ENCODE data around the gene ARID3A.

ARID3A gene

DNA sequence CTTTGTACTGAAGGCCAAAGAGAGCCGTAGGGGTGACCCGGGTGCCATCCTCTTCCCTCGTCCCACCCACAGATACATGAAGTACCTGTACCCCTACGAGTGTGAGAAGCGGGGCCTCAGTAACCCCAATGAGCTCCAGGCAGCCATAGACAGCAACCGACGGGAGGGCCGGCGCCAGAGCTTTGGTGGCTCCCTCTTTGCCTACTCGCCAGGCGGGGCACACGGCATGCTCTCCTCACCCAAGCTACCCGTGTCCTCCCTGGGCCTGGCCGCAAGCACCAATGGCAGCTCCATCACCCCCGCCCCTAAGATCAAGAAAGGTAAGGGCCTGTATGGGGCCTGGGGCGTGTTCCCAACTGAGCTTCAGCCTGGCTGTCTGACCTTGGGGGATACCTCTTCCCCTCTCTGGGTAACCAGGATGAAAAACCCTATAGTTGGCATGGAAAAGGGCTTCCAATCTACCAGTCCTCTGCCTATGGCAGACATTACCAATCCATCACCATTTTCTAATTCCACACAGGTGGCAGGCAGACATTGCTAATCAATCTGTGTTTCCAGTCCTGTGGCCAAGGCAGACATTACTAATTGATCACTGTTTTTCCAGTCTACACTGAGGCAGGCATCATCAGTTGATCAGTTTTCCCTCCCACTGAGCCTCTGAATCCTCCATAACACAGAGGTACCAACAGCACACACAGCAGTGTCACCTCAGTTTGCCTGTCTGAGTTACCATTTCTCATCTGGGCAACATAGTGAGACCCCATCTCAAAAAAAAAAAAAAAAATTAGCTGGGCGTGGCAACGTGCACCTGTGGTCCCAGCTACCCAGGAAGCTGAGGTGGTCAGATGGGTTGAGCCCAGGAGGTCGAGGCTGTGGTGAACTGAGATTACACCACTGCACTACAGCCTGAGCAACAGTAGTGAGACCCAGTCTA, 39.2 kb downstream of the ARID3A start:
- DNase-seq, result no peak

- DNase-seq, result no peak
These were observed 40.8 kb downstream of the ARID3A start for GRCh38 chr19:966485-967088.

DNA sequence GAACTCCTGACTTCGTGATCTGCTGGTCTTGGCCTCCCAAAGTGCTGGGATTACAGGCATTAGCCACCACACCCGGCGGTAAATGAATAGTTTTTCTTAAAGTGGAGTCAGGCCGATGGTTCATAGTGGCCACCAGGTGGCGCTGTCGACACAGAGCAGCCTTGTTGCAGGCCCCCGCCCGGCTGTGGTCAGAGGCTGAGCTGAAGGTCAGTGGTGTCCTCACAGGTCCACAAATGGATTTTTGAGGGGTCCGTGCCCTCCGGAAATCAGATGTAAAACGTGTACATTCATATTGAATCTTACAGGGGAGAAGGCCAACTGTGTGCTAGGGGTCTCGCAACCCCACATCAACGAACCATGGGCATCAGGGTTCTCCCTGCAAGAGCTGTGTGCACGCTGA, 44.9 kb downstream of the ARID3A start:
- no peak for DNase-seq

GRCh38 chr19:971795-972194, 46.0 kb downstream of the ARID3A start:
- no peak for DNase-seq

GRCh38 chr19:972281-972680, 46.4 kb downstream of the ARID3A start:
- no peak for DNase-seq

GRCh38 chr19:973726-974563, 48.1 kb downstream of the ARID3A start:
- no peak for DNase-seq

DNA sequence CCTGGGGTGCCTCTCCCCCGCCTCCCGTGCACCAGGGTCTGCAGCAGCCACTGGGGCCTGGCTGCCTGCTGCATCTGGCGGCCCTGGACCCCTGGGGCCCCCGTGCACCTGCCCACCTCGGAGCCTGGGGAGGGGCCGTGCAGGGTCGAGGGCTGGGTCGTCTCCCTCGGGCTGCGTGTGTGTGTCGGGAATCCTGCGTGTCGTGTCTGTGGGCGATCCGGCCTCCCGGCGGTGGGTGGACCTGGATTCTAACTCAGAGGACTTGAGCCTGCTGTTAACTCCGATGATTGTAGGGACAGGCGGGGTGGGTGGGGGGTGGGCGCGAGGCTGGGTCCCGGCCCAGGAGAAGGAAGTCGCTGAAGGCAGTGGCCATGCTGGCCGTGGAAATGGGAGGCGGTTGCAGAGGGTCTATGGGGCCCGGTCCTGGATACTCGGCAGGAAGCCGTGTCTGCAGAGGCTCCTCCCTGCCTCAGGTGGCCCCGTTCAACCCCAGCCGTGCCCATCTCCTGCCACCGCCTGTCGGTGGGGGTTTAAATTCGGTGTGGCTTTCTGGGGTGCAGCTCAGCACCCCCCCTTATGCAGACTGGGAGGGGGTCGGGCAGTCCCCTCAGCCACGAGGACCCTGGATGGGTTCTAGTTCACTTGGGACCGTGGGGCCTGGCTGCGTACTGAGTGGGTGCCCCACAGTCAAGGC, 48.9 kb downstream of the ARID3A start:
- no peak for DNase-seq

GRCh38 chr19:976476-976875, 50.6 kb downstream of the ARID3A start:
- DNase-seq, result no peak

DNA sequence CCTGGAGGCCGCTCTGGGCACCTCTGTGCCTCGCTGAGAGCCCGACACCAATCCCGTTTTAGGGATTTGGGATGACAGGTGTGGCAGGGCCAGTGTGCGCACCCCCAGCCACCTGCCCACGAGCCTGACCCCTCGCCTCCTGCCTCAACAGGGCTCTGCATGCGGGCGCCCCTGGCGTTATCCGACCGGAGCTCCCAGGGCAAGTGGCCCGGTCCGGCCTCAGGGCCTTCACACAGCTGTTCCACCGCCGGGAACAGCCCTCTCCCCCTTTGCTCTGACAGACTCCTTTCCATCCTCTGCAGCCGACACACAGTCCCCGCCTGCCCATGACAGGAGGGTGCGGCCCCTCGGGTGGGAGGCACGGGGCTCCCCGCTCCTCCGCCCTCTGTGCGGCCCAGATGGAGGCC, 51.2 kb downstream of the ARID3A start:
- no peak for DNase-seq

DNA sequence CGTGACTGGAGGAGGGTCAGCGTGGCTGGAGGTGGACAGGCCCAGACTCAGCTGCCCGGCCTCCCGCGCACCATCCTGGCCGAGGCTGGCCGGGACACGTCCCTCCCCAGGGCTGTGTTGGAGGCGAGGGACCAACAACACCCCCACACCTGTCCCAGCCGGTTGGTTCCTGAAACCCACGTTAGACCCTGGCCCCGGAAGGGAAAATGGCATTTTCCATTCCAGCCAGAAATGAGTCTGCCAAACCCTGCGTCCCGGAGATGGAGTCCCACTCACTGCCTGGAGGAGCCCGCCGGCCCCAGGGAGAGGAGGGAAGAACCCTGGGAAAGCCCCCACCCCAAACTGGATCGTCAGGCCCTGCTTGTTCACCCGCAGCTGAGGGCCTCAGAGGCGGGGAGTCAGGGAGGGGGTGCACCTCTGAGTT, 53.5 kb downstream of the ARID3A start:
- no peak for DNase-seq

GRCh38 chr19:980133-980998, 54.5 kb downstream of the ARID3A start:
- no peak for DNase-seq

DNA sequence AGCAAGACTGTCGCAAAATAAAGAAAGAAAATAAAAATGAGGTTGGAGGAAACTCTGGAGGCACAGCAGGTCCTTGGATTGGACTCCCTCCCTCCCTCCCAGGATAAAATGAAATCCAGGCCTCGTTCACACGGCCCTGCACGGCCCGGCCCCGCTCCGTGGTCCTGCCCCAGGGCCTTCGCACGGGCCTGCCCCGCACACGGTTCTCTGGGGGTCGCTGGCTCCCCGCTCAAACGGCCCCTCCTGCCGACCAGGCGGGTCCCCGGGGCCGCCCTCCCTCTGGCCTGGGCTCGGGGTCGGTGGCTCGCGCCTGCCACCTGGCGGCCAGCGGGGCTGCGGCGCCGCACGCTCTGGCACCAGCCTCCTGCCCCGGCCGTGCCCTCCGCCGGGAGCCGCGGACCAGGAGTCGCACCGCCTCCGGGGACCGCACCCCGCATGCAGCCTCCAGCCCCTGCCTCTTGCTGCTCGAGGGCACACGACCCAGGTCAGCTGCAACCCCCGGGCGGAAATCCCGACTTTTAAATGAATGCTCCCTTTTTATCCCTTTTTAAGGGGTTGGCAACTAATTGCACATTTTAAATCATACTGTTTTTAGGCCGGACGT, 56.8 kb downstream of the ARID3A start:
- no peak for DNase-seq

DNA sequence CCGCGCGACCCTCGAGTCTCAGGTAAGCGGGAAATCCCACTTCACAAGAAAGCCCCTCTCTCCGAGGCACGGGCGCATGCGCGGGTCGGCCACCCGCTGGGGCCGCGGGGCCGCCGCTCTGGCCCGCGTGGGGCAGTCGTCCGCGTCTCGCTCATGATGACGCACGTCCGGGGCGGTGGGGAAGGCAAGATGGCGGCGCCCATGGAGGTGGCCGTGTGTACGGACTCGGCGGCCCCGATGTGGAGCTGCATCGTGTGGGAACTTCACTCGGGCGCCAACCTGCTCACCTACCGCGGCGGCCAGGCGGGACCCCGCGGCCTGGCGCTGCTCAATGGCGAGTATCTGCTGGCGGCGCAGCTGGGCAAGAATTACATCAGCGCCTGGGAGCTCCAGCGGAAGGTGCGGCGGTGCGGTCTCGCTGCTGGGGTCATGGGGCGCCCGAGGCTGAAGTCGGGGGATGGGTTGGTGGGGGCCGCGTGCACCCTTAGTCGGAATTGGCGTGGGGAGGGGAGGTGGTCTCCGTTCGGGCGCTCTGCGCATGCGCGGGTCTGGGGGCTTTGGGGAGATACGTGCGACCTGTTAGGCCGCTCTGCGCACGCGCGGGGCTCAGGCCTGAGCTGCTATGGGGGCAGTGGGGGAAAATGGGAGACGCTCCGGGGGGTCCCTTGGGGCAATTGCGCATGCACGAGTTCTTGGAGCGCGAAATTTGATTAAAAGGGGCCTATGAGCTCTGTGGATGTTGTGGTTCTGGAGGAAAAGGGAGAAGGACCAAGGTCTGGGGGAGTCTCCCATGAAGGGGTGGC, 58.5 kb downstream of the ARID3A start, which contains the start of gene WDR18:
WDR18 (plus strand) TSS at position 181 of the 803 bp plus-strand sequence; CDS start at position 190, 9 bp downstream.
- DNase-seq, result peak; percentile 72

DNA sequence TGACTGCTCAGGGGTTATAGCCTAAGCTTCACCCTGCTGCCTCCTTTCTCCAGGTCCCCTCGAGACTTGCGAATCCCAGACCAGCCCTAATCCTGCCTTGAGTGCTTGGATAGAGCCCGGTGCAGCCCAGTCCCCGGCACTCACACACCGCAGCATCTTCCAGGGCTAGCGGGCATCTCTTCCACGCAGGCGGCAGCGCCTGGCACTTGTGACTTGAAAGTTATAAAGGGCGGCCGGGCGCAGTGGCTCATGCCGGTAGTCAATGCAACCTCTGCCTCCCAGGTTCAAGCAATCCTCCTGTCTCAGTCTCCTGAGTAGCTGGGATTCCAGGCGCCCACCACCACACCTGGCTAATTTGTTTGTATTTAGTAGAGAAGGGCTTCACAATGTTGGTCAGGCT, 60.2 kb downstream of the ARID3A start:
- no peak for DNase-seq

DNA sequence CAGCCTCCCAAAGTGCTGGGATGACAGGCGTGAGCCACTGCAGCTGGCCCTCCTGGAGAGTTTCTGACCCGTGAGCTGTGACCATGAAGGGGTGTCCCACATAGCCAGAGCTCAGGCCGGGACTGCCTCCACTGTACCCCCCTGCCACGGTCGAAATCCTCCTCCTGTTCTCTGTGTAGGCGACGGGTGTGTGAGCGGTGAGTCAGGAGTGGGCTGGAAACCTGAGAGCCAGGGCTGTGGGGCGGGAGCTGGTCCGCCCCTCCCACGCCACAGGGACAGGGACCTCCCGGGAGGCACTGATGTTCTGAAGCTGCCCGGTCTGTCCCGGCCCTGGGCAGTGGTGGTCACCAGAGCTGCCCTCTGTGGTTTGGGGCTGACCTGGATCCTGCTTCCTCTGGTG, 62.2 kb downstream of the ARID3A start:
- DNase-seq, result no peak

DNA sequence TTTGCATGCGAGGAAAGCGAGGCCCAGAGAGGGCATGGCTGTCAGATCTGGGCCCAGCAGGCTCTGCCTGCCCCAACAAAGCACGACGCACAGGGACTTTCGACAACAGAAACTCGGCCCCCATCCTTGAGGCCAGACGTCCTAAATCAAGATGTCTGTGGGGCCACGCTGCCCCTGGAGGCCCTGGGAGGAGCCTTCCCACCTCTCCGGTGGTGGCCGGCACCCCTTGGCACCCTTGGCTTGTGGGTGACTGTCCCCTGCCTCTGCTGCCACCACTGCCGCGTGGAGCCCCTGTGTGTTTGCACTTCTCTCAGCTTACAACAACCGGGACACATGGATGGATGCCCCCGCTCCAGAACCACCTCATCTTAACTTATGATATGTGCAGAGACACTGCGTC, 62.7 kb downstream of the ARID3A start:
- no peak for DNase-seq

- DNase-seq, result no peak
These were observed 63.7 kb downstream of the ARID3A start for GRCh38 chr19:989381-990081.

DNA sequence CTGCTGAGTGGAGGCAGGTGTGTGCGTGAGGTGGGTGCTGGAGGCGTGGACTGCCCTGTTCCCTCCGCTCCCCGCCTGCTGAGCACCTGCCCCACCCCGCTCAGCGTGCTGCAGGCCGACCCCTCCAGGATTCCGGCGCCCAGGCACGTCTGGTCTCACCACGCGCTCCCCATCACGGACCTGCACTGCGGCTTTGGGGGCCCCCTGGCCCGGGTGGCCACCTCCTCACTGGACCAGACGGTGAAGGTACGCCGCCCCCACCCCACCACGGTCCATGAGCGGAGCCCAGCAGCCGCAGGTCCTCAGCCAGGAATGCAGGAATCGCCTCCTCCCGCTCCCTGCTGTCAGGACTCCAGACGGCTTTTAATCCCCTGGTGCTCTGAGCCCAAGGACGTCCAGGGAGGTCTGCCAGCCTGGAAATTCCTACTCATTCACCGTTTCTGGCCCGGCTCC, 64.3 kb downstream of the ARID3A start:
- DNase-seq, result no peak

- DNase-seq, result no peak
These were observed 64.9 kb downstream of the ARID3A start for GRCh38 chr19:990746-991145.
